Femur (tissue), 1 donor: Measurements from ENCODE around the gene PSD4.

Experiments used
- DNase-seq: peaks from one replicate; pipeline ENCODE4 v3.0.0-alpha.2; 2017

The PSD4 gene

GRCh38 chr2:113144259-113144658 is 29.5 kb upstream of the PSD4 start:
- DNase-seq, result no peak

- DNase-seq, result no peak
Observed at GRCh38 chr2:113148606-113149552, 24.9 kb upstream of the PSD4 start.

- DNase-seq, result no peak
Observed at GRCh38 chr2:113149553-113150257, 24.1 kb upstream of the PSD4 start.

- DNase-seq, result no peak
Observed at GRCh38 chr2:113150258-113150601, 23.5 kb upstream of the PSD4 start.

GRCh38 chr2:113155331-113155730 is 18.4 kb upstream of the PSD4 start:
- DNase-seq, result no peak

- DNase-seq, result no peak
Observed at GRCh38 chr2:113156278-113157117, 17.3 kb upstream of the PSD4 start.

GRCh38 chr2:113157118-113157896 is 16.5 kb upstream of the PSD4 start:
- no peak for DNase-seq

- DNase-seq, result no peak
Observed at GRCh38 chr2:113157897-113158753, 15.6 kb upstream of the PSD4 start.

- DNase-seq, result no peak
Observed at GRCh38 chr2:113158884-113159553, 14.8 kb upstream of the PSD4 start.

- DNase-seq, result no peak
Observed at GRCh38 chr2:113160248-113160647, 13.5 kb upstream of the PSD4 start.

GRCh38 chr2:113160962-113161361 is 12.8 kb upstream of the PSD4 start:
- DNase-seq, result no peak

- DNase-seq, result no peak
Observed at GRCh38 chr2:113162173-113162572, 11.6 kb upstream of the PSD4 start.

- DNase-seq, result no peak
Observed at GRCh38 chr2:113162869-113163268, 10.9 kb upstream of the PSD4 start.

- no peak for DNase-seq
Observed at GRCh38 chr2:113164215-113164929, 9.4 kb upstream of the PSD4 start.

- DNase-seq, result no peak
Observed at GRCh38 chr2:113164930-113165585, 8.7 kb upstream of the PSD4 start.

GRCh38 chr2:113166187-113166645 is 7.6 kb upstream of the PSD4 start:
- no peak for DNase-seq

GRCh38 chr2:113167115-113167932 is 6.4 kb upstream of the PSD4 start:
- DNase-seq, result no peak

GRCh38 chr2:113167962-113168340 is 5.8 kb upstream of the PSD4 start:
- no peak for DNase-seq
